H54 (cell line): Measurements from ENCODE around the gene LYPLA2.
"Not testable (repeated sequence)": the region's sequence is repeated elsewhere in the genome, so short reads cannot be mapped to it uniquely, and the experiment has no call there.

ENCODE experiments used
- DNase-seq: peaks from one replicate; pipeline ENCODE4 v3.0.0; 2011; ENCODE audit warnings: low spot score, mixed read lengths; ENCODE audit not compliant: insufficient read length
- FAIRE-seq: peaks from 3 replicates; lab custom pipeline; 2011; peaks lifted over from hg19 to GRCh38; lab: Jason Lieb, UNC
- POLR2A ChIP-seq: IDR thresholded peaks from 2 replicates; pipeline ENCODE4 v1.6.1; 2011; ENCODE audit warnings: low read depth, mild to moderate bottlenecking, low read length

Gene LYPLA2

DNA sequence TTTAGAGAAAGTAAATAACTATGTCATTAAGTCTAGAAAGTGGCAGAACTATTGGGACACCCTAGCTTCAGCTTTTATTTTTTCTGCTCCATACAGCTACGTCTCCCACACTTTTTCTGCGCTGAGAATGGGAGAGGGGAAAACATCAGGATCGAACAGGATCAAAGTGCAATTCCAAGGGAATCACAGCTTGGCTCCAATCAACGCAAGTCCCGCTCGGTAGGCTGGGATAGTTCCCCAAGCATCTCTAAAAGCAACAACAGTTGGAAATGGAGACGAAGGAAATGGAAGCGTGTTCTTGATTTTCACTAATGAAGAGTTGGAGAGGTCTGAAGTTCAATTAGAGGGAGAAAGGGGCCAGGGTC is 33.7 kb downstream of the LYPLA2 start:
- FAIRE-seq, result no peak
- TF ChIP-seq POLR2A, result no peak
- no peak for DNase-seq

- DNase-seq (peak; percentile 79), FAIRE-seq (peak; percentile 84)
- peak; percentile 86 for TF ChIP-seq POLR2A
Measured at GRCh38 chr1:23825076-23825761, 34.3 kb downstream of the LYPLA2 start, which contains the start of gene HMGCL. HMGCL (minus strand) TSS chr1:23825429; CDS start chr1:23825415, 14 bp downstream.

GRCh38 chr1:23825762-23826522 is 35.0 kb downstream of the LYPLA2 start:
- FAIRE-seq (no peak), DNase-seq (no peak)
- no peak for TF ChIP-seq POLR2A

DNA sequence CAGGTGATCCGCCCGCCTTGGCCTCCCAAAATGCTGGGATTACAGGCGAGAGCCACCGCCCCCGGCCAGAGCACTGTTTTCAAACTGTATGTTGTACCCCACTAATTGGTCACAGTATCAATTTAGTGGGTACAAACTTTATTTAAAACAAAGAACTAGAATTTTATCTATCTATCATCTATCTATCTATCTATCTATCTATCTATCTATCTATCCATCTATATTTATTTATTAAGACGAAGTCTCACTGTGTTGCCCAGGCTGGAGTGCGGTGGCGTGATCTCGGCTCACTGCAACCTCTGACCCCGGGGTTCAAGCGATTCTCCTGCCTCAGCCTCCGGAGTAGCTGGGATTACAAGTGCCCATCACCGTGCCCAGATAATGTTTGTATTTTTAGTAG is 35.6 kb downstream of the LYPLA2 start:
- FAIRE-seq, DNase-seq: not testable (repeated sequence)

DNA sequence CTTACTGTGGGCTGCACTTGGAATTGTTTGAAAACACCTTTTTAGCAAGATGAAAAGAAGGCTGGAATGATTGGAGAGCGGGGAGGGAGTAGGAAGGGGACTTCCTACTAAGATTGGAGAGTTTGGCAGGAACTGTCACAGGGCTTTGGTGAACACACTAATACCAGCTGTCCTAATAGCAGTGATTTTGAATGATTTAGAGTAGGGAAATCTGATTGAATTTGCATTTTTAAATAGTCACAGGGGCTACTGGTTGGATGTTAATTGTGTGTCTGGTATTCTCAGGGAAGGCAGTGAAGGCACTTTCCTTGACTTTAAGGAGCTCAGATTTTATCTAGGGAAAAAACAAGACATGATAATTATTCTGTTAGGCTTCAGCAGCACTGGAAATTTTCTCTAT is 36.8 kb downstream of the LYPLA2 start:
- TF ChIP-seq POLR2A, result no peak
- FAIRE-seq, result no peak
- DNase-seq, result no peak

DNA sequence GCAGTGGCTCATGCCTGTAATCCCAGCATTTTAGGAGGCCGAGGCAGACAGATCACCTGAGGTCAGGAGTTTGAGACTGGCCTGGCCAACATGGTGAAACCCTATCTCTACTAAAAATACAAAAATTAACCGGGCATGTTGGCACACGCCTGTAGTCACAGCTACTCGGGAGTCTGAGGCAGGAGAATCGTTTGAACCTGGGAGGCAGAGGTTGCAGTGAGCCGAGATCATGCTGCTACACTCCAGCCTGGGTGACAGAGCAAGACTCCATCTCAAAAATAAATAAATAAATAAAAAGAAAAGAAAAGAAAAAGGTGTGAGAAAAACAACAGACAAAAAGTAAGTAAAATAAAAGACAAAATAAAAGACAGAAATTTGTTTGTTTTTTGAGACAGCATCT is 43.2 kb downstream of the LYPLA2 start:
- not testable (repeated sequence) for FAIRE-seq, DNase-seq

DNA sequence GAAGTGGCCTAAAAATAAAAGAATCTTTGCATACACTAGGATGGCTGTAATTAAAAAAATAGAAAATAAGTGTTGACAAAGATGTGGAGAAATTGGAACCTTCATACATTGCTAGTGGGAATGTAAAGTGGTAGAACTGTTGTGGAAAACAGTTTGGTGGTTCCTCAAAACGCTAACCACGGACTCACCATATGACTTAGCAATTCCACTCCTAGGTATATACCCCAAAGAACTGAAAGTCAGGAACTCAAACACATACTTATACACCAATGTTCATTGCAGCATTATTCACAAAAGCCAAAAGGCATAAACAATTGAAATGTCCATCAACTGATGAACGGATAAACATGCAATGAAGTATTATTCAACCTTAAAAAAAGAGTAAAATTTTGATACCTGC is 45.1 kb downstream of the LYPLA2 start:
- DNase-seq, result no peak
- TF ChIP-seq POLR2A, result no peak
- FAIRE-seq, result no peak

GRCh38 chr1:23837908-23838307 is 47.0 kb downstream of the LYPLA2 start:
- FAIRE-seq (no peak), DNase-seq (no peak)
- TF ChIP-seq POLR2A, result no peak

DNA sequence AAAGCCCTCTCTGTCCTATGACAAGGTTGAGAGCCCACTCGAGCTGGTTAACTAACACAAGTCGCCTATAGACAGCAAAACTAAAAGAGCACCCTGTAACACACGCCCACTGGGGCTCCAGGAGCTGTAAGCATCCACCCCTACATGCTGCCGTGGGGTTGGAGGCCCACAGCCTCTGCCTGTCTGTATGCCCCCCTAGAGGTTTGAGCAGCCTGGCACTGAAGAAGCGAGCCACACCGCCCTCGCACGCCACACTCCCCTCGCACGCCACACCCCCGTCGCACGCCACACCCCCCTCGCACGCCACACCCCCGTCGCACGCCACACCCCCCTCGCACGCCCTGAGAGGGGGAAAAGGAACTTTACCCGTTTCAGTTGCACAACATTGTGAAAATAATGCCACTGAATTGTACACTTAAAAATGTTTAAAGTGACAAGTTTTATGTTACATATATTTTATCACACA is 47.5 kb downstream of the LYPLA2 start:
- DNase-seq (peak; percentile 33), FAIRE-seq (no peak)
- TF ChIP-seq POLR2A, result no peak

GRCh38 chr1:23843644-23844043 is 52.7 kb downstream of the LYPLA2 start:
- no peak for TF ChIP-seq POLR2A
- FAIRE-seq, result no peak
- DNase-seq, result no peak
